Right kidney (tissue), 1 donor: ENCODE measurements around the gene ANKFY1.

Experiments
- DNase-seq: peaks from one replicate; pipeline ENCODE4 v3.0.0-alpha.2; 2016

ANKFY1 gene

GRCh38 chr17:4177806-4178205, 86.0 kb downstream of the ANKFY1 start:
- DNase-seq = no peak

- no peak for DNase-seq
Observed at GRCh38 chr17:4176808-4177472, 86.8 kb downstream of the ANKFY1 start.

- peak; percentile 66 for DNase-seq
Observed at GRCh38 chr17:4175921-4176807, 87.6 kb downstream of the ANKFY1 start.

- no peak for DNase-seq
Observed at GRCh38 chr17:4174556-4174955, 89.2 kb downstream of the ANKFY1 start.

- DNase-seq = no peak
Observed at GRCh38 chr17:4173781-4174180, 90.0 kb downstream of the ANKFY1 start.

- DNase-seq = no peak
Observed at GRCh38 chr17:4172356-4172755, 91.4 kb downstream of the ANKFY1 start.

GRCh38 chr17:4170639-4171280, 93.0 kb downstream of the ANKFY1 start:
- no peak for DNase-seq

GRCh38 chr17:4167786-4168185, 96.0 kb downstream of the ANKFY1 start:
- no peak for DNase-seq

GRCh38 chr17:4166419-4166818, 97.4 kb downstream of the ANKFY1 start:
- DNase-seq = no peak

- no peak for DNase-seq
Observed at GRCh38 chr17:4165301-4166010, 98.3 kb downstream of the ANKFY1 start.

GRCh38 chr17:4163951-4164350, 99.8 kb downstream of the ANKFY1 start:
- no peak for DNase-seq

GRCh38 chr17:4162775-4163466, 100.9 kb downstream of the ANKFY1 start:
- DNase-seq = no peak

- DNase-seq = no peak
Observed at GRCh38 chr17:4162321-4162720, 101.5 kb downstream of the ANKFY1 start.

GRCh38 chr17:4161967-4162305, 101.8 kb downstream of the ANKFY1 start:
- DNase-seq = no peak

- no peak for DNase-seq
Observed at GRCh38 chr17:4161192-4161966, 102.4 kb downstream of the ANKFY1 start.

GRCh38 chr17:4160294-4160859, 103.4 kb downstream of the ANKFY1 start:
- DNase-seq = no peak

GRCh38 chr17:4159761-4160160, 104.0 kb downstream of the ANKFY1 start:
- DNase-seq = no peak

- DNase-seq = no peak
Observed at GRCh38 chr17:4157618-4158333, 106.0 kb downstream of the ANKFY1 start.

- no peak for DNase-seq
Observed at GRCh38 chr17:4156750-4157381, 106.9 kb downstream of the ANKFY1 start.
